GM03348 (cell line): ENCODE measurements around the gene DLST.
A peak's percentile ranks its signal among the peaks of the same experiment; 100 is the strongest.

ENCODE experiments used
- DNase-seq: peaks from one replicate; pipeline ENCODE4 v3.0.0; 2012; ENCODE audit warnings: low spot score

The DLST gene

DNA sequence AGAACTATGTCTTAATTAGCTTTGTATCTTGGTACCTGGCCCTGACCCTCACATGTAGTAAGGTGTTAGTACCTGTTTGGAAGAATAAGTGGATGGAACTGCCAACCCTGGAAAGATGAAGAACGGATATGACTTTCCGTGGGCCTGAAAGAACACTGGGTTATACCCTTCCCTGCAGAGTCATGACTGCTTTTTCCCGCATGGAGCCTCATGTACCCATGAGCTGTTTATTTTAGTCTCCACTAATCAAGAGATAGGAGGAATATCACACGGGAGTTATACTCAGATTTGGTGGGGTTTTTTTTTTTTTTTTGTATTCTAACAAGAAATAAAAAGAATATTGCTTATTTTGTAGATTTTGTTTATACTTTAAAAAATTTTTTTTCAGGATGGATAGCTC is 15.9 kb downstream of the DLST start:
- DNase-seq = no peak

DNA sequence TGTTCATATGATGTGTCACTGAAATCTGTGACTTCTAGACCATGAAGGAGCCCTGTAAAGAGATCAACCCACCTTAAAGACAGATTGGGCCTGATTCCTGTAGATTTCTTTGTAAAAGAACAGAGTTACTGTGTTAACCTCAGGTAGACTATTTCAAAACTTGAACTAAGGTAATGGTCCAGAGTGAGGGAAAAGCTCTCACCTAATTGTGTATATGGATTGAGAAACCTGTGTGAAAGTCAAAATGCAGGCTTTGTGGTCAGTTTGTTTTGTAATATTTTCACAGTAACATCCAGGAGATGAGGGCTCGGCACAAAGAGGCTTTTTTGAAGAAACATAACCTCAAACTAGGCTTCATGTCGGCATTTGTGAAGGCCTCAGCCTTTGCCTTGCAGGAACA is 16.4 kb downstream of the DLST start:
- no peak for DNase-seq

GRCh38 chr14:74898694-74899093 is 17.0 kb downstream of the DLST start:
- no peak for DNase-seq

GRCh38 chr14:74902941-74903705 is 21.4 kb downstream of the DLST start:
- DNase-seq = no peak

- no peak for DNase-seq
Observed at GRCh38 chr14:74904635-74905503, 23.2 kb downstream of the DLST start.

DNA sequence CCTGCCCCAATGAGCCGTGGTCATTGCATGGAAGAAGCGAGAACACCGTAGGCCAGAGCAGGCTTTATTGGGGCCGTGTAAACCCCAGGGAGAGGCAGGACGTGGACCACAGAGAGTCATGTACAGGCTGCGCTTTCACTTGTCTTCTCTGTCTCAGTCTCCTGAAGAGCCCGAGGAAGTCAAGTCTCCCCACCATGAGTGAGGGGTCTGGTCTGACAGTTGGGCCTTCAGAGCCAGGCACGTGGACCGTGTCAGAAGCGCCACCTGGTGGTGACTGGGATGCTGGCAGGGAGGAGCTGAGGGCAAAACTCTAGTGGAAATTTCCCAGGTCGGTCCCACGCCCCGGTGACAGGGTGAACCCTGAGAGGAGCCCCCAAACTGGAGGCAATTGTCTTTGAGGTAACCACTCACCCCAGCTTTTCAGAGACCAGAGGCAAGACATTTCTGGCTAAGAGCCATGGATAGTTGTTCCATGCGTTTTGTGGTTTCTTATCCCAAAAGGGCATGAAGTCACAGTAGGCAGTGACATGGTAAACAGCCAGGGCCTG is 24.0 kb downstream of the DLST start:
- DNase-seq = peak; percentile 85

DNA sequence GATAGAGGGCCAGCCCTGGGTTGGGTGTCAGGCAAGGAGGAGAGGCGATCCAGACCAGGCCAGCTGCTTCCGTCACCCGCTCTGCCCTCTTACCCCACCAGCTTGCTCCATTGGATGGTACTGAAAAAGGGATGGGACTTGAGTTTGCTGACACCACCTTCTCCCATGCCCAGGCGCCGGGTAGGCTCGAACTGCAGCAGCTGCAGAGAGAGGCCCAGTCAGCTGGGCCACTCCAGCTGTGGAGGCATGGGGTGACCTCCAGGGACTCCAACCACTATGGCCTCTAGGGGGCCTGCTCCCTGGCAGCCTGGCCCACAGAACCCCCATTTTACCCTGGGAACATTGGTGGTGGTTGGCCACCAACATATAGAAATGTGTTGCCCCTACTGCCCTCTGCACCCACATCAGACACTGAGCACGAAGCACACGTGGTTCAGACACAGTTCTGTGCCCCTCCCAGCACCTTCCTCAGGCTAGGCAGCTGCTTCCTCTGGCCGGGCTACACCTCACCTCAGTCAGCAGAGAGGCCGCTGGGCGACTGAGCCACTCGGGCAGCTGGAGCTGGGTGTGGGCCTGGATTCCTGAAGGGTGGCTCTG is 25.3 kb downstream of the DLST start:
- DNase-seq = no peak

DNA sequence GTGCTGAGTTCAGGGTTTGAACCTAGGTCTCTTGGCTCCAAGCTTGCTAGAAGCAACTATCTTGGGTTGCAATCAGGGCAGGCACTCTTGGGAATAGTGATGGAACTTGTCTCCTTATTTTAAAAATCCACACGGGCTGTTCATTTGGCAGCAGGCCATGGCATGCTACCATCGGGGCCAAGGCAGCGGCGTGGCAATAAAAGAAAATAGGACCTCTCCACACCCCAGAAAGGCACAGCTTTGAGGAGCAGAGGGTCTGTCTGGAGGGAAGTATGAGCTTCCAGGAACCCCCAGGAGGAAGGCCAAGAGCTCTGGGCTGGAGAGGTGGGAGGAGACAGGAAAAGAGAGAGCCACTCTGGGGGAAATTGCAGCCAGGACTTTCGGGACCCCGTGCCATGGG is 26.0 kb downstream of the DLST start:
- peak; percentile 27 for DNase-seq

DNA sequence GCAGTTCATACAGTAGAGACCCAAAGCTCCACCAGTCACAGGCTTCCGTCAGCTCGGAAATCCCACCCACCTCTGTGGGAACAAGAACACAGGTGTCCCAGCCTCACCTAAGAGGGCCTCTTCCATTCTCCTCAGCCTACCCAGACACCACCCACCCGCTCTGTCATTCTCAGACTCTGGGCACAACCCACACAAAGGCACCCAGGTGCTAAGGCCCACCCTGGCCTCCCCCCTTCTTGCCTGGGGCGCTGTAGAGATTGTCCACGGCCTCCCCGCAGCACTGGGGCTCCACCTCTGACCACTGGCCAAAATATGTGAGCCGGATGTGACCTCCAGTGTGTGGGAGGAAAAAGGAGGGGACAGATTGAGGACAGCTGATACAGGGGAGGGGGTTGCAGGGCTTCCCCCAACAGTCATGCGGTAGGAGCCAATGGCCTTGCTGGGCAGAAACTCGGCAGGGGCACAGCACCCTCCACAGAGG is 27.2 kb downstream of the DLST start:
- DNase-seq = no peak

- no peak for DNase-seq
Observed at GRCh38 chr14:74909501-74909900, 27.8 kb downstream of the DLST start.

GRCh38 chr14:74909911-74910310 is 28.2 kb downstream of the DLST start:
- DNase-seq = no peak

GRCh38 chr14:74910556-74910955 is 28.8 kb downstream of the DLST start:
- DNase-seq = peak; percentile 40

GRCh38 chr14:74911221-74911620 is 29.5 kb downstream of the DLST start:
- no peak for DNase-seq

- DNase-seq = no peak
Observed at GRCh38 chr14:74911704-74912103, 30.0 kb downstream of the DLST start.

GRCh38 chr14:74912111-74912510 is 30.4 kb downstream of the DLST start:
- DNase-seq = no peak

- no peak for DNase-seq
Observed at GRCh38 chr14:74912801-74913200, 31.1 kb downstream of the DLST start.

- DNase-seq = no peak
Observed at GRCh38 chr14:74913393-74913910, 31.7 kb downstream of the DLST start.

DNA sequence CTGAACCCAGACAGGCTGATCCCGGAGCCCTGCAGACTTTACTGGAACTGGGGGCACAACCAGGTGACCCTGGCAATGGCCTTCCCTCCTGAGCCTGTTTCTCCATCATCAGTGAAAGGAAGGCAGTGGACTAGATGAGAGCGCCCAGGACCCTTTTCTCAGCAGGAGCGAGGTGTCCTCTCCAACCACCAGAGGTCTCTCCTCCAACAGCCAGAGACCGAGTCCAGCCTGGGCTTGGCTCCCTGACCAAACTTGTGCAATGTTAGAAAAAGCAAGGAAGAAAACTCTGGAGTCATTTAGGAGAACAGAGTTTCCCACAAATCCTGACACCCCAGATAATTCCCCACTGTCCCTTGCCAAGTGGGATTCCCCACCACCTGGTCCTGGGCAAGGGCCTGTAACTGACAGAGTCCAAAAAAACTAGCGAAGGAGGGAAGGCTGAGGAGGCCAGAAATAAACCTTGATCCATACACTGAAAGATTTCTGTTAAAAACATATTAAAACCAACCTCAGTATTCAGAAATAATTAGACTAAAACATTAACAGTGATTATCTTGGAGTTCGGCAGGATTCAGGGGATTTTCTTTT is 32.4 kb downstream of the DLST start:
- DNase-seq = peak; percentile 89

DNA sequence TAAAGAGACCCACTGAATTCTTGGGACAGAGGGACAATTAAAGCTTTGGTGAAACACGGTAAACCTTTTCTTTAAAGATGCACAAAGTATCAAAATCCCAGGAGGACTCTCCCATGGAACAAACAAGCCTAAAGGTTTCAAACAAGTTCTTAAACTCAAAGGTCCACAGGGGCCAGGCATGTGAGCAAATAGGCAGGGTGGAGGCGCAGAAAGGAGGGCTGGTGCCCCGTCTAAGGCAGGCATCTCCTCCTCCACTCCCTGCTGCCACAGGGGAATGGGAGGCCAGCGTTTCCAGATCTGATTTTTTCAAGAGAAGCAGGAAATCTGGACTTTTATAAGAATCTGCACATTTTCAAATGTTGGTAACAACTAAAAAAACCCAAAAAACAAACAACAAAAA is 33.7 kb downstream of the DLST start:
- DNase-seq = no peak

- DNase-seq = no peak
Observed at GRCh38 chr14:74915826-74916225, 34.1 kb downstream of the DLST start.

- no peak for DNase-seq
Observed at GRCh38 chr14:74917178-74917543, 35.4 kb downstream of the DLST start.

DNA sequence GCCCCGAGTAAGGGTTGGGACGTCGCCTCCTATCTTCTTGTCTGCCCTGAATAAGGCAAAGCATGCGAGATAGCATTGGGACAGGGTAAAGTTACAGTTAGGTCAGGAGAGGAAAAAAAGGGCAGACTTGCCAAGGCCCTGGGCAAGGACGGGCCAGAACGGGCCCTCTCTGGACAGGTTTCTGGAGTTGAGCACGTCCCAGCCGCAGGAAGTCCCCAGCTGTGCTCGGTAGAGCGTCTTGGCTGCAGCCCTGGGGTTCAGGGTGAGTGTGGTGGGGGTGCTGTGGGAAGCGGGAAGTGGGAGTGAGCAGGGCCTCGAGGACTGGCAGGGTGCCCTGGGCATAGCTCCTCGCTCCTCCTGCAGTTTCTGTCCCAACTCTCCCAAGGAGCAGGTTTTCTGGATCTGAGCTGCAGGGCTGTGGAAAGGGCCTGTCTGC is 35.9 kb downstream of the DLST start:
- DNase-seq = no peak
